ENCODE data around the gene ARHGAP9.

DNA sequence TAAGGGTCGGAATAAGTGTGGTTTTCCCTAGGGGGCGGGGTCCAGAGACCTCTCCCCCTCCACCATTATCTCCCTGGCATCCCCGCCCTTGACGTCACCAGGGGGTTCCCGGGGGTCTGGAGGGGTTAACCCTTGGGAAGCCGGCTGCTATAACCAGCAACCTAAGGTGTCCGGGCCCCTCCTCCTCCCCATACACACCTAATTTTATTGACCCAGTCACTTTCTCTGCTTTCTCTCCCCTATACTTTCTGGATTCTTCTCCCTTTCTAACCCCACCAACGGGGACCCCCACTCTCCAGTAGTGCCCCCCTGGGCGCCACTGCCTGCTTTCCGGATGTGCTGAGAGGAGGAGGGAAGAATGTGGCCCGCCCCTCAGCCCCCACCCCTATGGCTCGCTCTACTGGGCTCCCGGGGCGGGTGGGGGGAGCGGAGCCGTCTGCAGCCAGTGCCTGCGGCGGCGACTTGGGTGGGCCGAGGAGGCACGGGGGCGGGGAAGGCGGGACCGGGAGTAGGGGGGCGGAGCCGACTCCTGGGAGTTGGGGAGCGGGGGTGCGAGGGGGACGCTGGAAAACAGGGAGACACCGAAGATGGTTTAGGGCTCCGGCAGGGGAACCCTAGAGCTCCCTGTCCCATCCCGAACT, 18.3 kb downstream of the ARHGAP9 start:
- TF ChIP-seq CTCF (conservative IDR thresholded peaks at IDR 0.05; ENCODE audit: low read length) (no peak), EZH2phosphoT487 (IDR thresholded peaks at IDR 0.05; ENCODE audit: borderline replicate concordance) (no peak)

All from Loucy (cell line).